ENCODE measurements around the gene UCHL1.
"Not testable (repeated sequence)": the region's sequence is repeated elsewhere in the genome, so short reads cannot be mapped to it uniquely, and the experiment has no call there.

UCHL1 gene

DNA sequence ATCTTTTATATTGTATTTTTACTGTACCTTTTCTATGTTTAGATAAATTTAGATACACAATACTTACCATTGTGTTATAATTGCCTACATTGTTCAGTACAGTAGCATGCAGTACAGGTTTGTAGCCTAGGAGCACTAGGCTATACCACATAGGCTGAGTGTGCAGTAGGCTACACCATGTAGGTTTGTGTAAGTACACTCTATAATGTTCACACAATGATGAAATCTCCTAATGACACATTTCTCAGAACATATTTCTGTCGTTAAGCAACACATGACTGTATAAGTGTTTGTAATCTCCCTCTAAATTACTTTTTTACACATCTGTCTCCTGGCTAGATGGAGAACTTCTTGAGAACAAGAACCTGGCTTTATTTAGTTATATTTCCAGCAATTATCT, 40.3 kb downstream of the UCHL1 start:
- no peak for DNase-seq

- DNase-seq = no peak
These were observed 41.1 kb downstream of the UCHL1 start for GRCh38 chr4:41297832-41298231.

DNA sequence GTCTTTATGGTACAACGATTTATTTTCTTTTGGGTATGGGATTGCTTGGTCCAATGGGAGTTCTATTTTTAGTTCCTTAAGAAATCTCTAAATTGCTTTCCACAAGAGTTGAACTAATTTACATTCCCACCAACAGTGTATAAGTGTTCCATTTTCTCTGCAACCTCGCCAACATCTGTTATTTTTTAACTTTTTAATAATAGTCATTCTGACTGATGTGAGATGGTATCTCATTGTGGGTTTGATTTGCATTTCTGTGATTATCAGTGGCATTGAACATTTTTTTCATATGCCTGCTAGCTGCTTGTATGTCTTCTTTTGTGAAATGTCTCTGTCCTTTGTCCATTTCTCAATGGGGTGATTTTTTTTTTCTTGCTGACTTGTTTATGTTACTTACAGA, 42.8 kb downstream of the UCHL1 start:
- DNase-seq = no peak

- no peak for DNase-seq
These were observed 44.4 kb downstream of the UCHL1 start for GRCh38 chr4:41301137-41301536.

DNA sequence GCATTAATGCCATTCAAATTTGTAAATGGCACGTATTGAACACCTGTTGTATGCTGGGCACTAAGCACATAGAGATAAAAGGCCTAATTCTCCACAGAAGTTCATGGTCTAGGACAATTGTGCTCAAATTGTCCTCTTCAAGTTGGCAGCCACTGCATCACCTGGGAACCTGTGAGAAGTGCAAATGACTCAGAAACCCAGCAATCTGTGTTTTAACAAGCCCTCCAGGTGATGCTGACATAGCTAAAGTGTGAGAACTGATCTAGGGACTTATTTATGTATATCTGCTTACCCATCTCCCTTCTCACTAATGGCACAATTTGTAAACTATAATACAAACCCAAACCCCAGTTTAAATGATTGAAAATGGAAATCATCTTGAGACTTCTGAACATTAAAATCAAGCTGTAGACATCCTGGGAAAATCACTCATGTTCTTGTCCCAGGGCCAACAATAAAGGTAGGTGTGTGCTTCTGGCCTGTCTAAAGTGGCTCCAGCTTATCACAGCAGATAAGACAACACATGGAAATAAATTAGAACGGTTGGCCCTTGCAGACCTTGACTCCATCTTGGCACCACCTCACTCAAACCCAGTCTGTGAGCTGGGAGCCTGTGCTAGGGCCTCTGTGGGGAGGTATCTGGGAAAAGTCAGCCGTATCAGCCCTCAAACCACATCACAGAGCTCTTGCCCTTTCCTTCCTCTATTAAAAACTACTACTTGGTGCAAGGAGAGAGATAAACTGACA, 46.8 kb downstream of the UCHL1 start:
- no peak for DNase-seq

- DNase-seq = no peak
These were observed 47.5 kb downstream of the UCHL1 start for GRCh38 chr4:41304221-41304620.

DNA sequence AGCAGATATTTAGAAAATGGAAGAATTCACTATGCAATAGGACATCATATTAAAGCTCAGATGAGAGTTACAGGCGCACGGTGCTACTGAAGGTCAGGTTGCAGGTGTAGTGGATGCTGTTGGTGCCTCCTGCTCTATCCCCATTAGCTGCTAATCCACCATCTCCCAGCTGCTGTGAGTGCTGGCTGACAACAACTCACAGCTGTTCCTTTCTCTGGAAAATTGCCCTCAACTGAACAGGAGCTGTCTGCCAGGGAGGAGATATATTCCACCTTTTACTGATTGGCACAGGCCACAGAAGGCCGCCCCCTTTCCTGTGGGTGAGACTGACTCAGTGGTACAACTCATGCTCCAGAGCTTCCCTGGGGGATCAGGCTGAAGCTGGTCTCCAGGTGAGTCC, 48.7 kb downstream of the UCHL1 start:
- DNase-seq = no peak

DNA sequence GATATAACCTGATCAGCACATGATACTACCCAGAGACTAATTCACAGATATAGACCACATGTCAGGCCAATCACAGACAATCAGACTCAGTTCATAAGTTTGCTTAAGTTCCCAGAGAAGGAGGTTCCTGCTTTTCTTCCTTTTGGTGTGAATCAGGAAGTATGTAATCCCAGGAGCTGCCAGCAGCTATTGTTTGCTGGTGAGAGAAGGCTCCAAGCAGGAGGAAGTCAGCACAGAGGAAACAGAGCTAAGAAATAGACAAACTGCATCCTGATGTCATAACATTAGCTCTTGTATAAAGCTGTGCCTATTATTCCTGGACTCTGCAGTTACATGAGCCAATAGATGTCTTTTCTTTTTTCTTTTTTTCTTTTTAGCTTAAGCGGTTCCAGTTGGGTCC, 50.9 kb downstream of the UCHL1 start:
- DNase-seq = no peak

- no peak for DNase-seq
These were observed 51.7 kb downstream of the UCHL1 start for GRCh38 chr4:41308398-41308797.

- not testable (repeated sequence) for DNase-seq
These were observed 58.7 kb downstream of the UCHL1 start for GRCh38 chr4:41315426-41315825.

- no peak for DNase-seq
These were observed 59.1 kb downstream of the UCHL1 start for GRCh38 chr4:41315862-41316261.
